ENCODE results near the gene AWAT2.

Gene AWAT2

DNA sequence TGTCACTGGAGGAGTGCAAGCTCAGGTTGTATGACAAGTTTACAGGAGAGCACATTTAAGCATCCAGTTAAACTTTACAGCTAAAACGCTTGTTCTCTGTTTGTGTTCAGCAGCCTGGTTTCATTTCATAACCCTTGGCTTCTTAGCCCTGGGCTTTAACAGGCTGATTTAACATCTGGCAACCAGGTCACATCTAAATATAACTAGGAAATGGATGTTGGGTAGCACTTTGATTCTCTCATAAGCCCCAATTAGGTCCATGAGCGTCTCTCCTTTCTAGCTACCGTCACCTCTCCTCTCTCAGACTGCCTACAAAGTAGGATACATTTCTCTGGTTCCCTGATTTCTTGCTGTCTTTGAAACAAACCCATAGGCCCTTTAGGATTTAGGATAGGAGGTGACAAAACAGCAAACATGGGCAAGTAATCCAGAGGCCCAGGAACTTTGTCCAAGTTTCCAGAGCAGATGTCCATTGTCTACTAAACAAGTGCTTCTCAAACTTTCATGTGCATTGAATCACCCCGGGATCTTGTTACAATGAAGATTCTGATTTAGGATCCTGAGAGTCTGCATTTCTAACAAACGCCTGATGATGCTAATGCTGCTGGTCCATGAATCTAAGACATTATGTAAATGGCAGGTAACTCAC, 35.0 kb upstream of the AWAT2 start:
- TF ChIP-seq, protein P1, sequence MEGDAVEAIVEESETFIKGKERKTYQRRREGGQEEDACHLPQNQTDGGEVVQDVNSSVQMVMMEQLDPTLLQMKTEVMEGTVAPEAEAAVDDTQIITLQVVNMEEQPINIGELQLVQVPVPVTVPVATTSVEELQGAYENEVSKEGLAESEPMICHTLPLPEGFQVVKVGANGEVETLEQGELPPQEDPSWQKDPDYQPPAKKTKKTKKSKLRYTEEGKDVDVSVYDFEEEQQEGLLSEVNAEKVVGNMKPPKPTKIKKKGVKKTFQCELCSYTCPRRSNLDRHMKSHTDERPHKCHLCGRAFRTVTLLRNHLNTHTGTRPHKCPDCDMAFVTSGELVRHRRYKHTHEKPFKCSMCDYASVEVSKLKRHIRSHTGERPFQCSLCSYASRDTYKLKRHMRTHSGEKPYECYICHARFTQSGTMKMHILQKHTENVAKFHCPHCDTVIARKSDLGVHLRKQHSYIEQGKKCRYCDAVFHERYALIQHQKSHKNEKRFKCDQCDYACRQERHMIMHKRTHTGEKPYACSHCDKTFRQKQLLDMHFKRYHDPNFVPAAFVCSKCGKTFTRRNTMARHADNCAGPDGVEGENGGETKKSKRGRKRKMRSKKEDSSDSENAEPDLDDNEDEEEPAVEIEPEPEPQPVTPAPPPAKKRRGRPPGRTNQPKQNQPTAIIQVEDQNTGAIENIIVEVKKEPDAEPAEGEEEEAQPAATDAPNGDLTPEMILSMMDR (IDR thresholded peaks at IDR 0.05; ENCODE audit: extremely low read depth, insufficient read depth, missing control alignments): no peak
- in situ Hi-C loops (cut with MboI; ENCODE audit: low pct_unique_long_range_greater_than_20kb, low sequenced_read_pairs, unreplicated experiment): no loop called here
- no peak for DNase-seq (ENCODE audit: low spot score)

DNA sequence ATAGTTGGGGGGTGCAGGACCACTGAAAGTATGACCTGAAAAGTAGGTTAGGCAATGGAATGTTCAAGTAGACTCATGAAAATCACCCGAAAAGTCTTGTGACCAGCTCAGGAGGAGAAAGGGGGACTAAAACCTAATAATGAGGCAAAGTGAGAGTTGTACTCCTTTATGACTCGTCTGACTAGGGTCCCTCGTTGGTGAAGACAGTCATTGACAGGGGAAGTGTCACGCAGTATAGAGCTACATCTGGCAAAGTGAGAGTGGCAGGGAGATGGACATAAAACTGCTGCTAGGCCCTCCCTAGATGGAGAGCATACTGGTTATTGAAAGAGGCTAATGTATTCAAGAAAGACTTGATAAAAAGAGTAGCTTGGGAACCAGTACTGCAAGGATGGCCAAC, 33.0 kb upstream of the AWAT2 start:
- DNase-seq (ENCODE audit: low spot score): no peak
- in situ Hi-C loops (cut with MboI; ENCODE audit: low pct_unique_long_range_greater_than_20kb, low sequenced_read_pairs, unreplicated experiment): no loop called here

DNA sequence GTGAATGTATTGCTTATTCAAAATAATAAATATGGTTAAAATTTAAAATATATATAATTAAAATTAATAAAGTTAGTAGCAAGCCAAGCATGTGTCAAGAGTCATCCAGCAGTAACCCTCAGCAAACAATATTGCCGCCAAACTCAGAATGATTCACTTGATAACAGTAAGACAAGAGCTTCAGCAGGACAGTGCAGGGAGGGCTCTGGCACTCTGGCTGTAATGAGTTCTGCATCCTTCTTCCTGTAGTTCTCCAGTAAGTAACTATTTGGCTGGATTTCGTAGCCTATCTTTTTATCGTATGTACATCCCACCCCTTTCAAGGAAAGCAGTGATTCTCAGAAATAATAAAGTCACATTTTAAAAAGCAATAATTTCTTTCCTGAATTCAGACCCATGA, 30.1 kb upstream of the AWAT2 start:
- in situ Hi-C loops (cut with MboI; ENCODE audit: low pct_unique_long_range_greater_than_20kb, low sequenced_read_pairs, unreplicated experiment): no loop called here
- no peak for DNase-seq (ENCODE audit: low spot score)
- TF ChIP-seq, protein P1 (IDR thresholded peaks at IDR 0.05; ENCODE audit: extremely low read depth, insufficient read depth, missing control alignments): no peak

More for the DNA sequence above, 33.0 kb upstream of the AWAT2 start:
- TF ChIP-seq, protein P1 (IDR thresholded peaks at IDR 0.05; ENCODE audit: extremely low read depth, insufficient read depth, missing control alignments): no peak

DNA sequence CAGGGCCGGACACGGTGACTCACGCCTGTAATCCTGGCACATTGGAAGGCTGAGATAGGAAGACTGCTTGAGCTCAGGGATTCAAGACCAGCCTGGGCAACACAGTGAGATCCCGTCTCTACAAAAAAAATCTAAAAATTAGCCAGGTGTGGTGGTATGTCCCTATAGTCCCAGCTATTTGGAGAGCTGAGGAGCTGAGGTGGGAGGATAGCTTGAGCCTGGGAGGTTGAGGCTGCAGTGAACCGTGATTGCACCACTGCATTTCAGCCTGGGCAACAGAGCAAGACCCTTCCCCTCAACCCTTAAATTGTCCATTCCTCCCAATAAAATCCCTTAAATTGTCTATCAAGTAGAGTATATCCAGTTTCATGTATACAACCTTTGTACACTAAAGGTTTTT, 29.6 kb upstream of the AWAT2 start:
- TF ChIP-seq, protein P1 (IDR thresholded peaks at IDR 0.05; ENCODE audit: extremely low read depth, insufficient read depth, missing control alignments): no peak
- no peak for DNase-seq (ENCODE audit: low spot score)
- in situ Hi-C loops (cut with MboI; ENCODE audit: low pct_unique_long_range_greater_than_20kb, low sequenced_read_pairs, unreplicated experiment): no loop called here

DNA sequence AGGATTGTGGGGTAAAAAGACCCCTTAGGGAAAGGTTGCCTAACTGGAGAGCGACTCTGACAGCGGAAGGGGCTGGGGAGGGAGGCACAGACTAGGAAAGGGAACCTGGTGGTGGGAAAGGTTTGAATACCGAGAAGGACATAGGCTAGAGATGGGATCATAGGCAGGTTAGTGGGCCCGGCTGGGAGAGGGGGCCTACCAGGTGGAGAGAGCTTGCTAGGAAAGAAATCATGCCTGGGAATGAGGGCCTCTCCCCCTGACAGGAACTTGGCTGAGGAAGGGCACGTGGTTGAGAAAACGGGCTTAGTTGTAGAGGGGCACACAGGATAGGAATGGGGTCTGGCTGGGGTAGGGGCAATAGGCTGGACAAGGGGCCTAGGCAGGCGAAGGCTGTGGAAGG, 16.9 kb upstream of the AWAT2 start:
- TF ChIP-seq, protein P1 (IDR thresholded peaks at IDR 0.05; ENCODE audit: extremely low read depth, insufficient read depth, missing control alignments): no peak
- in situ Hi-C loops (cut with MboI; ENCODE audit: low pct_unique_long_range_greater_than_20kb, low sequenced_read_pairs, unreplicated experiment): no loop called here
- DNase-seq (ENCODE audit: low spot score): no peak

DNA sequence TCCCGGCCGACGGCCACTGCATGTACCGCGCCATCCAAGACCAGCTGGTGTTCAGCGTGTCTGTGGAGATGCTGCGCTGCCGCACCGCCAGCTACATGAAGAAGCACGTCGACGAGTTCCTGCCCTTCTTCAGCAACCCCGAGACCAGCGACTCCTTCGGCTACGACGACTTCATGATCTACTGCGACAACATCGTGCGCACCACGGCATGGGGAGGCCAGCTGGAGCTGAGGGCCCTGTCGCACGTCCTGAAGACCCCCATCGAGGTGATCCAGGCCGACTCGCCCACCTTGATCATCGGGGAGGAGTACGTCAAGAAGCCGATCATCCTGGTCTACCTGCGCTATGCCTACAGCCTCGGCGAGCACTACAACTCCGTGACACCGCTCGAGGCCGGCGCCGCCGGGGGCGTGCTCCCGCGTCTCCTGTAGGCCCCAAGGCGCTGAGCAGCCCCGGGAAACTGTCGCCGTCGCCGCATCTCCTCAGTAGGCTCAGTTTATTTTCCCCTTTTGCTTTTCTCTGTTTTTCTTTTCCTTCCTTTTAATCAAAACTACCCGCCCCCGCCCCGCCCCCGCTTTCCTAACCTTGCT, 13.3 kb upstream of the AWAT2 start:
- in situ Hi-C loops (cut with MboI; ENCODE audit: low pct_unique_long_range_greater_than_20kb, low sequenced_read_pairs, unreplicated experiment): no loop called here
- no peak for DNase-seq (ENCODE audit: low spot score)
- TF ChIP-seq, protein P1 (IDR thresholded peaks at IDR 0.05; ENCODE audit: extremely low read depth, insufficient read depth, missing control alignments): no peak

All from GM13977 (cell line).